OCI-LY3 (cell line): Measurements from ENCODE around the gene SART1.

Source experiments
- CTCF ChIP-seq: fragments of 200-600, 300-600 bp; sonication (generic); IDR thresholded peaks from 2 replicates; pipeline ENCODE4 v1.5.1; 2014; ENCODE audit warnings: antibody characterized with exemption, low read length, low read depth
- EZH2phosphoT487 ChIP-seq: fragments of 200-600 bp; shearing (Covaris generic); IDR thresholded peaks from 2 replicates; pipeline ENCODE4 v1.6.1; 2018; ENCODE audit warnings: antibody characterized with exemption, mixed run types, low read depth

- no peak for TF ChIP-seq CTCF
- TF ChIP-seq EZH2phosphoT487, result no peak
Observed at GRCh38 chr11:65916391-65916790, 45.1 kb upstream of the SART1 start.
